ENCODE measurements around the gene TNIP2.

DNA sequence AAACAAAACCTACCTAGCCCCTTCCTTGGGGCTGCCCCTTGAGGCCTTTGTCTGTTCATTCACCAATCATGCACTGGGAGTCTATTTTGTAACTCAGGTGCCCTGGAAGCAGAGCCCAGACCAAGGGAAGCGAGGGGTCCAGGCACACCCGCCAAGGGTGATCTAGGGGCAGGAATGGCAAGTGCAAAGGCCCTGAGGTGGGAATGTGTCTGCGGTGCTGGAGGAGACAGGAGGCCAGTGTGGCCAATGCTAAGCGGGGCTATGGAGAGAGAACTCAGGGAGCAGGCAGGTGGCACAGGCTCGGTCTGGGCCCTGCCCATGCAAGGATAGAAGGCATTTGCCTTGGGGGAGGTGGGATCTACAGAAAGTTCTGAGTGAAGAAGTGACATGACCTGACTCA, 33.2 kb upstream of the TNIP2 start:
- TF ChIP-seq POLR2A (IDR thresholded peaks at IDR 0.05): no peak
- TF ChIP-seq, protein P1, sequence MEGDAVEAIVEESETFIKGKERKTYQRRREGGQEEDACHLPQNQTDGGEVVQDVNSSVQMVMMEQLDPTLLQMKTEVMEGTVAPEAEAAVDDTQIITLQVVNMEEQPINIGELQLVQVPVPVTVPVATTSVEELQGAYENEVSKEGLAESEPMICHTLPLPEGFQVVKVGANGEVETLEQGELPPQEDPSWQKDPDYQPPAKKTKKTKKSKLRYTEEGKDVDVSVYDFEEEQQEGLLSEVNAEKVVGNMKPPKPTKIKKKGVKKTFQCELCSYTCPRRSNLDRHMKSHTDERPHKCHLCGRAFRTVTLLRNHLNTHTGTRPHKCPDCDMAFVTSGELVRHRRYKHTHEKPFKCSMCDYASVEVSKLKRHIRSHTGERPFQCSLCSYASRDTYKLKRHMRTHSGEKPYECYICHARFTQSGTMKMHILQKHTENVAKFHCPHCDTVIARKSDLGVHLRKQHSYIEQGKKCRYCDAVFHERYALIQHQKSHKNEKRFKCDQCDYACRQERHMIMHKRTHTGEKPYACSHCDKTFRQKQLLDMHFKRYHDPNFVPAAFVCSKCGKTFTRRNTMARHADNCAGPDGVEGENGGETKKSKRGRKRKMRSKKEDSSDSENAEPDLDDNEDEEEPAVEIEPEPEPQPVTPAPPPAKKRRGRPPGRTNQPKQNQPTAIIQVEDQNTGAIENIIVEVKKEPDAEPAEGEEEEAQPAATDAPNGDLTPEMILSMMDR (IDR thresholded peaks at IDR 0.05): no peak
